Natural killer cell treated with Interleukin-12 subunit alpha and Interleukin-12 subunit beta and Interleukin-15 and Interleukin-18, amount 100 ng/mL, for 72 hours (primary cell): ENCODE results near the gene FOXP2. TPM values are rescaled to one million over a fixed set of nuclear protein-coding genes. Genes with fewer than 3 reads are reported as not detected.

Source experiments
- ATAC-seq, 2 donors: fragments of 150-1000 bp; cut with Tn5 transposase in 1 of 2; sonication (Bioruptor Pico), chemical (Tn5 transposase) in 1 of 2; 2 replicates each; pipeline ENCODE4 v1.10.0; 2021
- DNase-seq: peaks from one replicate; pipeline ENCODE4 v3.0.0; 2022; ENCODE audit warnings: low spot score
- H3K27ac Mint-ChIP-seq, 2 donors: 1 replicate in 1 of 2; 2 replicates in 1 of 2; pipeline ENCODE4 v1.8.0; 2022; ENCODE audit warnings: mixed read lengths in 2 of 2, mild to moderate bottlenecking in 1 of 2, moderate library complexity in 1 of 2
- H3K27me3 Mint-ChIP-seq, 2 donors: 1 replicate in 1 of 2; 2 replicates in 1 of 2; pipeline ENCODE4 v1.8.0; 2022; ENCODE audit warnings: mixed read lengths in 2 of 2
- H3K36me3 Mint-ChIP-seq: one replicate; pipeline ENCODE4 v1.8.0; 2022; ENCODE audit warnings: mixed read lengths
- H3K4me1 Mint-ChIP-seq, 2 donors: 1 replicate in 1 of 2; 2 replicates in 1 of 2; pipeline ENCODE4 v1.8.0; 2022; ENCODE audit warnings: low read depth in 2 of 2, mixed read lengths in 2 of 2, mild to moderate bottlenecking in 1 of 2
- H3K4me3 Mint-ChIP-seq: one replicate; pipeline ENCODE4 v1.8.0; 2022; ENCODE audit warnings: mixed read lengths
- H3K9me3 Mint-ChIP-seq: 2 replicates; pipeline ENCODE4 v1.8.0; 2022; ENCODE audit warnings: mixed read lengths
- total RNA-seq, 2 donors: library from RNA; stranded (reverse); gene quantifications; one replicate each; pipeline ENCODE4 v1.2.3, GENCODE V29; 2022

The FOXP2 gene
- total RNA-seq, 2 donors from 2014 or later, result not detected

DNA sequence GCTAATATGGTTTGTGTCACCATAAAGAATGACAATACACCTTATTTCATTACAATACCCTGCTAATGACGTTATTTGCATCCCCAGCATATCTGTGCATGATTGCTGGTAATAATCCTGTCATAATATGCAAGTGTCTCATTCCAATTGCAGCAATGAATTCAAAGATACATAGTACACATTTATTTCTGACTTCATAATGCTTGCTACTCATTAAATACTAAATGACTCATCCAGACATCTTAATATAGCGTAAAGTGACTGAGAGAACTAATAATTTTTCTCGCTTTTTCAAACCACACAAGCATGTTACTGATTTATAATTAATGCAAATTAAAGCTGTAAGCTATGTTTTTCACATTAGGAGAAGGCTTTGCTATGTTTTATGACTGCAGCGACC is 272.6 kb downstream of the FOXP2 start:
- DNase-seq (no peak), ATAC-seq (no peak)
- no peak overlapping the region for H3K27ac Mint-ChIP-seq
- H3K4me1 Mint-ChIP-seq, result no peaks in the 10 kb centered on the region
- H3K9me3 Mint-ChIP-seq, result peaks cover 4% of the 10 kb centered on the region
- H3K4me3 Mint-ChIP-seq, result no peak overlapping the region
- no peaks in the 10 kb centered on the region for H3K36me3 Mint-ChIP-seq
- H3K27me3 Mint-ChIP-seq, result no peaks in the 10 kb centered on the region

DNA sequence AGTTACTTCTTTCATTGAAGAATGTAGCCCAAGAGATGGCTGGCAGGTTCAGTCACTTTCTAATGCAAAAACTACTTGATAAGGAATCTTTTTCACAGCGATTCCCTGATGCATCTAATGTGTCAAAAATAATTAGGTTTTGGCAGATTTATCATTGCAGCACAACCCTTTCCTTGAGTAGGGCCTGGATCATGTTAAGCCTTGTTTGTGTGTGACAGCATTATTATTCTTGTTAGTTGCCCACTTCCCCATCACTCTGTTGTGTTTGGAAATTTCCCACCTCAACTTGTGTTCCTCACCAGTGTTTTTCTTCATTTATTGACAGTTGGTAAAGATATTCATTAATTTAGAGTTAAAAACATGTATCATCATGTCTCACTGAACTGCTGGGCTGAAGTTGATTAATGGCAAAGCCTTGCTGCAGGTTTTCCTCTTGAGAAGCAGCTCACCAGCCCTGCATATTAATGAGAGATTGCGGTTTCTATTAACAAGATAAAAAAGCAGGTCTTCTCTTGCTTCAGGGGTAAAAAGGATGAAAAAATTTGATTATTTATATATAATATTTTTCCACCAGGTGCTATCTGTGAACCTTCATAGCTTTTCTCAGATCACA is 273.9 kb downstream of the FOXP2 start:
- no peak overlapping the region for H3K27ac Mint-ChIP-seq
- H3K27me3 Mint-ChIP-seq, result no peaks in the 10 kb centered on the region
- DNase-seq (no peak), ATAC-seq (no peak)
- peaks cover 4% of the 10 kb centered on the region for H3K9me3 Mint-ChIP-seq
- no peak overlapping the region for H3K4me3 Mint-ChIP-seq
- no peaks in the 10 kb centered on the region for H3K4me1 Mint-ChIP-seq
- H3K36me3 Mint-ChIP-seq, result no peaks in the 10 kb centered on the region

DNA sequence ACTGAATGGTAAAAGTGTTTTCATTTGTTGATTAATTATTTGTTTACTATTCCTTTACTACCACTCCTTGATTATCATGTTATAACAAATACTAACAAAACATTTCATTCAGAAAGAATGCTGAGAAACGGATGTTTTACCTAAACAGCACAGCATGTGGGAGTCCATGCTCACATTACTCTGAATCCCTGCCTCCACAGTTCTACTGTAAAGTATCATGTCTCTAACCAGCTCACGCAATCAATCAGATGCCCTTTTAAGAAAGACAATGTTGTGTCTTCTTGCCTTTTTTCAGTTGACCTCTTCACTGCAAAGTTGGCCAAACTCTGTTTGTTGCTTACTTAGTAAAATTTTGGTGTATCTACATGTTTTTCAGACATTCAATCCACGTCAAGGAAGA is 274.8 kb downstream of the FOXP2 start:
- DNase-seq (no peak), ATAC-seq (no peak)
- no peak overlapping the region for H3K4me3 Mint-ChIP-seq
- H3K27me3 Mint-ChIP-seq, result no peaks in the 10 kb centered on the region
- H3K27ac Mint-ChIP-seq, result no peak overlapping the region
- H3K9me3 Mint-ChIP-seq, result peaks cover 4% of the 10 kb centered on the region
- H3K4me1 Mint-ChIP-seq, result no peaks in the 10 kb centered on the region
- H3K36me3 Mint-ChIP-seq, result no peaks in the 10 kb centered on the region

DNA sequence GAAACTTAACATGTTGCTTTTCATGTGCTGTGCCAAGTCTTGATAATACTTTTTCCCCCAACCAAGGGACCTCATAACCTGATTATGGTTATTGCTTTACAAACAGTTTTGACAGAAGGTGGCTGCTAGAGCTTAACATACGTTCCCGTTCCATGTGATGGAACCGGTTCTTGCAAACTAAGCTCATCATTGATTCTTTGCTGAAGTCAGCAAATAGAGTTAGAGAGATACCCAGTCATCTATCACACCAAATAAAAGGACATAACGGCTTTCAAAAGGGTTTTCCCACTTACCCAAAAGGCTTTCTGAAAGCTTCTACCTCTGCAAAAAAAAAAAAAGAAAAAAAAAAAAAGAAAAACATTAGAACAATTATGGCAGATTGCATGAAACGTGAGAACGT is 277.0 kb downstream of the FOXP2 start:
- H3K36me3 Mint-ChIP-seq, result no peaks in the 10 kb centered on the region
- peaks cover 4% of the 10 kb centered on the region for H3K9me3 Mint-ChIP-seq
- DNase-seq (no peak), ATAC-seq (no peak)
- no peaks in the 10 kb centered on the region for H3K27me3 Mint-ChIP-seq
- H3K4me1 Mint-ChIP-seq, result no peaks in the 10 kb centered on the region
- H3K4me3 Mint-ChIP-seq, result no peak overlapping the region
- H3K27ac Mint-ChIP-seq, result no peak overlapping the region

DNA sequence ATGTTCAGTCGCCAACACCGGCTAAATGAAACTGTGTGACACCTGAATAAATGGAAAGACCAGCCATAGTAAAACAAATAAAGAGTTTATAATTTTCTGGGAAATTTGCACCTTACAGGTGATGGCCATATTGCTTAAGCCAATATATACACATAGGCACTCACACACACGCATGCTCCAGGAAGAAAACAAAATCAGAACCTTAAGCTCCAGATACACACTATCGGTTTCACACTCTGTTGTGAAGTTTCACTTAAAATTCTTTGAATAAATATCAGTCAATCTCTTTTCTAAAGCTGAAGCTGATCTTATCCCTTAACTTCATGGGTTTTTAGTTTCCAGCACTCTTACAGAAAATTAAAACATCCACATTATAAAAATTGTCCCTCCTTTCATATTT is 280.6 kb downstream of the FOXP2 start:
- Mint-ChIP-seq H3K27ac (no peak overlapping the region), H3K36me3 (no peaks in the 10 kb centered on the region), H3K27me3 (no peaks in the 10 kb centered on the region), H3K9me3 (peaks cover 3% of the 10 kb centered on the region), H3K4me1 (no peaks in the 10 kb centered on the region), H3K4me3 (no peak overlapping the region)
- DNase-seq, result no peak
- ATAC-seq, result no peak

DNA sequence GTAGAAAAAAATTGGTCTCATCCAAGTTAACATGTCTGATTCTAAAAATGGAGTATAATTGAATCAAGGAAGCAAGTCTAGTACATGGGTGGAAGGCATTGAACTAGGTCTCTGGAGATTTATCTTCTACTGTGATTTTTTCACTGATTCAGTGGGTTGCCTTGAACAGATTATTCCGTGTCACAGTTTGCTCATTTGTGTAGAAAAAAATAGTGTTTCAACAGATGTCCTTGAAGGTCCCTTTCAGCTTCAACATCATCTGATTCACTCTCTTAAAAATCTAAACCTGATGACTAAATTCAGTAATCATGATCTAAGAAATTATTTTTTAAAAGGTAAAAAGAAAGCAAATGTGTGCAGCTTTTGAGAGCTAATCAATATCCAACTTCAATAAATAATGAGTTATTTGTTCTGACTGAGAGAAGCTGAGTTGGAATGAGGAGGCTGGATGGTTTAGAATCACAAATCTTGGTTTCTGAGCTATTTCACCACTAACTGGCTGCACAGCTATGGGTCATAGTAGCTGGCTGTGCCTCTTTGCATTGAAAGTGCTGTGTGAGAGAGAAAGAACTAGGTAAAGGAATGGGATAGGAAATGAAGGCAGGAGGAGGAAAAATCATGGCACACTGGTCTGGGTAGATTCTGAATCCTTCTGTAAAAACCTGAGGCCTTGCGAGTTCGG is 285.8 kb downstream of the FOXP2 start:
- Mint-ChIP-seq H3K4me3 (no peak overlapping the region), H3K36me3 (no peaks in the 10 kb centered on the region), H3K27me3 (no peaks in the 10 kb centered on the region), H3K4me1 (no peaks in the 10 kb centered on the region), H3K27ac (no peak overlapping the region), H3K9me3 (peaks cover 7% of the 10 kb centered on the region)
- DNase-seq (no peak), ATAC-seq (no peak)

DNA sequence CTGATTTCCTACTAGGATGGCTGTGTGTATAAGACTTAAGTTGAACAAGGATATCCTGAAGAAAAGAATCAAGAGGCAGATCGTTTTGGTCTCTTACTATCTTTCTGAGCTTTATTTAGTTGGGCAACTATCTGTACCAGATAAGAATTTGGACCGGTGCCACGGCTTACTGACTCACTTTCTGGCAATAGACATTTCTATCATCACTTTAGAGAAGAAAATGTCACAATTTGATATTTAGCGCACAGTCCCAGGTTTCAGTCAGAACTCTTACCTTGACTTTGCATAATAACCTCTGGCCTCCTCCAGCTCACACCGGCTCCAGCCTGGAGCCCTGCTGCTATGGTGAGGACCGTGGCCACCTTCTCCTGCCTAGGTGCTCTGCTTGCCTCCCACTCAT is 289.1 kb downstream of the FOXP2 start:
- Mint-ChIP-seq H3K4me1 (no peaks in the 10 kb centered on the region), H3K4me3 (no peak overlapping the region), H3K27me3 (no peaks in the 10 kb centered on the region), H3K9me3 (peaks cover 3% of the 10 kb centered on the region), H3K27ac (no peak overlapping the region), H3K36me3 (no peaks in the 10 kb centered on the region)
- no peak for DNase-seq
- ATAC-seq, result no peak

DNA sequence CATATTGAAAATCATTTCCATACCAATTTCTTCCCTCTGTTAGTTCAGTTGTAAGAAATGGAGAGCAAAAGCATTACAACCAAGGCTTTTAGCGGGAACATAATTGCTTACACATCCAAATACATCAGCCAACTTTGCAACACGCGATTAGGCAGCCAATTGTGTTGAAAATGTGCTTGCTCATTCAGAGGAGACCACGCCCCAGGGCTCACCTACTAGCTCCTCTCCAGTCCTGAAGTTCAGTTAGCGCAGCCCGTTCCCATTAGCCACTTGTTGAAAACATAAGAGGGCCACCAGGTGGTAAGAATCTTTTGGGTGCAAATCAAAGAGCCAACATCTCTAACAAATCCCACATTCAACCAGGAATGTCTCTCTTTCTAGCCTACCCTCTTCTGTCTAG is 294.0 kb downstream of the FOXP2 start:
- H3K27me3 Mint-ChIP-seq, result peaks cover 0 to 8% of the 10 kb centered on the region in 2 donors
- ATAC-seq (no peak), DNase-seq (no peak)
- H3K4me3 Mint-ChIP-seq, result no peak overlapping the region
- H3K27ac Mint-ChIP-seq, result no peak overlapping the region
- no peaks in the 10 kb centered on the region for H3K4me1 Mint-ChIP-seq
- no peaks in the 10 kb centered on the region for H3K36me3 Mint-ChIP-seq
- no peaks in the 10 kb centered on the region for H3K9me3 Mint-ChIP-seq

DNA sequence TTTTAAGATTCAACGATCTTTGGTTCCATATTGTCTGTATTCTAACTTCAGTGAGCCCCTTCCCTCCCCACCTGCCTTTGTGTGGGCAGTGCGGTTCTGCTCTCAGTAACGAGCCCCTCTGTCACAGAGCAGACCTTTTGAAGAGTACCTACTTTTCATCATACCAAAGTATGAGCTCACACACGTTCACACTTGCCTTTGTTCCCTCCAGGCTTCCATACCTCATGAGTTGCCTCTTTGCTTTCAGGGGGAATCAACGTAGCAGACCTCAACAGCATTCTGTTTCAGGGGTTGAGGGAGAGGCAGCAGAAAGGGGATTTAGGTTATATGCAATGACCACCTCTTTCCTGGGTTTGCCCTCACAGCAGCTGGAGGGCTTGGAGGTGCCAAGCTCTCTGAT is 295.9 kb downstream of the FOXP2 start:
- no peak overlapping the region for H3K27ac Mint-ChIP-seq
- no peaks in the 10 kb centered on the region for H3K9me3 Mint-ChIP-seq
- no peaks in the 10 kb centered on the region for H3K36me3 Mint-ChIP-seq
- H3K4me1 Mint-ChIP-seq, result no peaks in the 10 kb centered on the region
- peaks cover 0 to 13% of the 10 kb centered on the region in 2 donors for H3K27me3 Mint-ChIP-seq
- DNase-seq, result no peak
- no peak overlapping the region for H3K4me3 Mint-ChIP-seq
- ATAC-seq, result no peak

DNA sequence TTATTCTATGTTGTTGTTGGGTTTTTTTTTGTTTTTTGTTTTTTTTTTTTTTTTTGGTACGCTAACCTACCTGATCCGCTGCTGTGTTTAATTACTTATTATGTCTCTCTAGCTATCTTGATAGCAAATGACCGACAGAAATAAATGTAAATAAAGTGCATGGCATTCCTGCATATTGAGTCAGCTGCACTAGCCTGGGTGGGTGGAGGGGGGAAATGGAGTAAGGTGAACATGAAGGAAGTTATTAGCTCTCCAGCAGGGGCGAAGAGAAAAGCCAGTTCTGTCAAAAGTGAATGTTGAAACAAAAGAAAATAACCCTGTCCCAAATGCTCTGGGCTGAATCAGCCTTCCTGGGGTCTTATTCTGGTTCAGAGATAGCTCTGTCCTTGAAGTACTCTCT is 296.6 kb downstream of the FOXP2 start:
- Mint-ChIP-seq H3K4me3 (no peak overlapping the region), H3K27me3 (peaks cover 0 to 19% of the 10 kb centered on the region in 2 donors), H3K36me3 (no peaks in the 10 kb centered on the region), H3K27ac (no peak overlapping the region), H3K4me1 (peaks cover 0 to 5% of the 10 kb centered on the region in 2 donors), H3K9me3 (no peaks in the 10 kb centered on the region)
- no peak for DNase-seq
- ATAC-seq, result no peak

DNA sequence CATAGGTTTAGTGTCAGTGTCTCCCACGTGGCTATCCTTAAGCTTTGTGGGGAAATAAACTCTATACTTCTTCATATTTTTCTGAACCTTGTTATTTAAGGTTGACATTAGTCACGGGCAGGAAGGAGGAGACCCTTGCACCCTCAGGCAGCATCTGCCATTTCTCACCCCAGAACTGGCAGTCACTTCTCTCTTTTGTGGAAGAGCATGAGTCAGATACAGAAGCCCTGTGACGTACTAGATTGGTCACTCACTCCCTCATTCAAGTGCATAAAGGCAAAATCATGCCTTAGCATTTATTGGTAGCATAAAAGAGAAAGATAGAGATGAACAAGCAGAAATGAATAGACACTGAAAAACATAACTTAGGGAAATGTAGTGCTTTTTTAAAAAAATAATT is 301.3 kb downstream of the FOXP2 start:
- H3K27me3 Mint-ChIP-seq, result peaks cover 0 to 13% of the 10 kb centered on the region in 2 donors
- H3K27ac Mint-ChIP-seq, result peak overlapping the region in 1 of 2 donors; percentile 25
- ATAC-seq (peak in 1 of 2 donors; percentile 66), DNase-seq (no peak)
- H3K4me1 Mint-ChIP-seq, result peaks cover 0 to 5% of the 10 kb centered on the region in 2 donors
- no peaks in the 10 kb centered on the region for H3K9me3 Mint-ChIP-seq
- H3K4me3 Mint-ChIP-seq, result no peak overlapping the region
- no peaks in the 10 kb centered on the region for H3K36me3 Mint-ChIP-seq

DNA sequence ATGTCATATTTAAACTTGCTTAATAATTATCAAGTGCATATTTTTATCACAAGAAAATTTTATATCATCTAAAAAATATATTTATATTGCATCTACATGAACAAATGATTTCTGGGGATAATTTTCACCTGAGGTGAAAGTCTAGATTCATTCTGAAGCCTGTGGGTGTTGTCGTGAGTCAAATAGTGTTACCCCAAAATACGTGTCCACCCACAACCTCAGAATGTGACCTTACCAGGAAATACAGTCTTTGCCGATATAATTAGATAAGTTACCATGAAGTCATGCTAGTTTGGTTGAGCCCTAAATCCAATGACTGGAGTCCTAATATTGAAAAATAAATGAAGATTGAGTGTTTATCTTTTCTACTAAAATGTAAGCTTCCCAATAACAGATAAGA is 304.2 kb downstream of the FOXP2 start:
- Mint-ChIP-seq H3K9me3 (no peaks in the 10 kb centered on the region), H3K36me3 (no peaks in the 10 kb centered on the region), H3K27me3 (peaks cover 0 to 8% of the 10 kb centered on the region in 2 donors), H3K27ac (no peak overlapping the region), H3K4me3 (no peak overlapping the region), H3K4me1 (peaks cover 0 to 5% of the 10 kb centered on the region in 2 donors)
- DNase-seq, result no peak
- ATAC-seq, result peak in 1 of 2 donors; percentile 60

DNA sequence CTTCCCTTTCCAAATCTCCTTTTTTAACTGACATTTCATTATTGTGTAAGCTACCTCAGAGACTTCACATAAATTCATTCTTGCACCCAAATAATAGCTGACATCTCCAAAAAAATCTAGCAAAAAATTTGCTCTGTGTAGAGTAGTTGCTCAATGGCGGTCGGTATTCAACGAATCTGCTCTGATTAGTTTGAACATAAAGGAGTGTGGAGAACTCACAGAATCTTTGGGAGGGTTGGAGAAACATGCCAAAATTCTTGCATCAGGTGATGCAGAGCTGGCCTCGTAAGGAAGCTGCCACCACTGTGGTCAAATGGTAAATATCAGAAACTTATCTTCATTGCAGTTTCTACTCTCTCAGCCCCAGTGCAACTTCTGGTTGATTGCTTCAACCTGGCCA is 306.1 kb downstream of the FOXP2 start:
- Mint-ChIP-seq H3K36me3 (no peaks in the 10 kb centered on the region), H3K9me3 (peaks cover 2% of the 10 kb centered on the region), H3K4me1 (peaks cover 0 to 4% of the 10 kb centered on the region in 2 donors), H3K4me3 (no peak overlapping the region), H3K27ac (no peak overlapping the region), H3K27me3 (peaks cover 0 to 4% of the 10 kb centered on the region in 2 donors)
- ATAC-seq, result no peak
- DNase-seq, result no peak

DNA sequence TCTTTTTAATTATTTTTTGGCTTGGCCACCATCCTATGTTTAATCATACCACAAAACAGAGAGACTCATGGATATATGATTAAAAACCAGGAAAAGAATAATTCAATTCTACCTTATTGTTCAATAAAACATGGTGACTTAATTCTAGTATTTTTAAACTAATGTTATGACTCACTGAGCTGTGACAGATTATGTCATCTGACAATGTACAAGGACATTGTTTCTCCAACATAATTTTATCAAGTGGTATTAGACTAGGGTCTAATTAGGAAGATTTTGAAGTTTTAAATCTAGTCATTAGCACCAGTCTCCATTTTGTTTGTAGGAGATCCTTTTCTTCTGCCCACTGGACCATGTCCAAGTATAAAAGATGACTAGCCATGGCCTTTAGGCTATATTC is 307.9 kb downstream of the FOXP2 start:
- Mint-ChIP-seq H3K27ac (no peak overlapping the region), H3K4me3 (no peak overlapping the region), H3K4me1 (no peaks in the 10 kb centered on the region), H3K36me3 (no peaks in the 10 kb centered on the region), H3K27me3 (no peaks in the 10 kb centered on the region), H3K9me3 (peaks cover 5% of the 10 kb centered on the region)
- DNase-seq (no peak), ATAC-seq (no peak)

DNA sequence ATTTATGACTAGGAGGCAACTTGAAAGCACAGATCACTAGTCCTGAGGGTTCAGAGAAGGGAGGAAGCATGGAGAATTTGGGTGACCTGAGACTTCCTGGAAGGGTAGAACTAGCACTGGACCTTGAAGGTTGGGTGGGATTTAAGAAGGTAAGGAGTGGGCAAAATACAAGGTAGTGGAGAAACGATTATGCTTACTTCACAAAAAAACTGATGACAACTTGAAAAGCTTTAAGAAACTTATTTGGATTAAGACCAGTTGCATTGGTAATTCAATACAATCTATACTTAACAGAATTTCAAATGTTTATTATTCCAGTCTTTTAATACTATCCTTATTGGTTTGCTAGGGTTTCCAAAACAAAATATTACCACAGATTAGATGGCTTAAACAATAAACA is 308.7 kb downstream of the FOXP2 start:
- no peak for DNase-seq
- no peak for ATAC-seq
- H3K9me3 Mint-ChIP-seq, result peaks cover 5% of the 10 kb centered on the region
- no peaks in the 10 kb centered on the region for H3K36me3 Mint-ChIP-seq
- H3K27me3 Mint-ChIP-seq, result no peaks in the 10 kb centered on the region
- H3K4me1 Mint-ChIP-seq, result no peaks in the 10 kb centered on the region
- no peak overlapping the region for H3K27ac Mint-ChIP-seq
- H3K4me3 Mint-ChIP-seq, result no peak overlapping the region
